Trophoblast cell (in vitro differentiated cells and primary cell): Measurements from ENCODE around the gene PTGER1.

Source experiments
- DNase-seq, 2 donors: peaks; one replicate each; pipeline ENCODE4 v3.0.0-alpha.2; 2016
- H2AFZ ChIP-seq: 2 replicates; pipeline ENCODE4 v1.6.1; 2013; ENCODE audit warnings: low read length, moderate library complexity, mild to moderate bottlenecking; ENCODE audit not compliant: insufficient read depth, poor library complexity
- H2AK5ac ChIP-seq: 2 replicates; pipeline ENCODE4 v1.6.1; 2013; ENCODE audit warnings: mild to moderate bottlenecking, low read length
- H2BK120ac ChIP-seq: 2 replicates; pipeline ENCODE4 v1.6.1; 2013; ENCODE audit warnings: low read length, mild to moderate bottlenecking, moderate library complexity; ENCODE audit not compliant: insufficient read depth, poor library complexity
- H2BK12ac ChIP-seq: 2 replicates; pipeline ENCODE4 v1.6.1; 2013; ENCODE audit warnings: mild to moderate bottlenecking, low read length, moderate library complexity
- H2BK5ac ChIP-seq: 2 replicates; pipeline ENCODE4 v1.6.1; 2013; ENCODE audit warnings: low read length, low read depth, moderate library complexity, mild to moderate bottlenecking; ENCODE audit not compliant: poor library complexity
- H3K14ac ChIP-seq: 2 replicates; pipeline ENCODE4 v1.6.1; 2013; ENCODE audit warnings: mild to moderate bottlenecking, low read length
- H3K18ac ChIP-seq: 2 replicates; pipeline ENCODE4 v1.6.1; 2013; ENCODE audit warnings: mild to moderate bottlenecking, low read length
- H3K23ac ChIP-seq: 2 replicates; pipeline ENCODE4 v1.6.1; 2013; ENCODE audit warnings: low read length
- H3K27ac ChIP-seq: 2 replicates; pipeline ENCODE4 v1.5.1; 2013; ENCODE audit warnings: low read depth, mild to moderate bottlenecking, inconsistent platforms, low read length, moderate library complexity
- H3K27me3 ChIP-seq: 2 replicates; pipeline ENCODE4 v1.6.1; 2013; ENCODE audit warnings: inconsistent platforms, mild to moderate bottlenecking, low read length, moderate library complexity; ENCODE audit not compliant: insufficient read depth
- H3K36me3 ChIP-seq, 2 experiments: 1 replicate in 1 of 2; 2 replicates in 1 of 2; pipeline ENCODE4 v1.6.1; 2013; ENCODE audit warnings: low read length in 2 of 2, mild to moderate bottlenecking in 2 of 2, moderate library complexity in 1 of 2; ENCODE audit not compliant: insufficient read depth in 2 of 2, control insufficient read depth in 1 of 2
- H3K4ac ChIP-seq: 2 replicates; pipeline ENCODE4 v1.6.1; 2013; ENCODE audit warnings: low read depth, mild to moderate bottlenecking, low read length, moderate library complexity
- H3K4me1 ChIP-seq, 2 experiments: 1 replicate in 1 of 2; 2 replicates in 1 of 2; pipeline ENCODE4 v1.6.1; 2013; ENCODE audit warnings: low read length in 2 of 2, mild to moderate bottlenecking in 2 of 2, moderate library complexity in 1 of 2; ENCODE audit not compliant: insufficient read depth in 2 of 2, control insufficient read depth in 1 of 2
- H3K4me2 ChIP-seq: 2 replicates; pipeline ENCODE4 v1.6.1; 2013; ENCODE audit warnings: inconsistent platforms, mild to moderate bottlenecking, low read length, moderate library complexity
- H3K4me3 ChIP-seq: 2 replicates; pipeline ENCODE4 v1.5.1; 2013; ENCODE audit warnings: mild to moderate bottlenecking, low read depth, low read length, inconsistent platforms
- H3K79me1 ChIP-seq: one replicate; pipeline ENCODE4 v1.6.1; 2013; ENCODE audit warnings: low read length
- H3K79me2 ChIP-seq: 2 replicates; pipeline ENCODE4 v1.6.1; 2013; ENCODE audit warnings: low read length, mild to moderate bottlenecking; ENCODE audit not compliant: control insufficient read depth, insufficient read depth, poor library complexity
- H3K9ac ChIP-seq: 2 replicates; pipeline ENCODE4 v1.6.1; 2013; ENCODE audit warnings: mild to moderate bottlenecking, low read length
- H3K9me3 ChIP-seq: 2 replicates; pipeline ENCODE4 v1.6.1; 2013; ENCODE audit warnings: low read depth, mild to moderate bottlenecking, control low read depth, inconsistent platforms, low read length; ENCODE audit not compliant: insufficient read depth
- H4K12ac ChIP-seq: 2 replicates; pipeline ENCODE4 v1.6.1; 2013; ENCODE audit warnings: low read depth, mild to moderate bottlenecking, low read length, moderate library complexity
- H4K8ac ChIP-seq: 2 replicates; pipeline ENCODE4 v1.6.1; 2013; ENCODE audit warnings: low read depth, mild to moderate bottlenecking, low read length, moderate library complexity
- H4K91ac ChIP-seq: one replicate; pipeline ENCODE4 v1.6.1; 2013; ENCODE audit warnings: low read depth, mild to moderate bottlenecking, low read length, moderate library complexity
- WGBS: extraction: QIAGEN DNeasy Blood & Tissue Kit; methylation state at CpG from one replicate; pipeline ENCODE4 v1.1.7; 2013; ENCODE audit warnings: missing lambda C conversion rate; ENCODE audit not compliant: insufficient read length, insufficient coverage; ENCODE audit errors: extremely low coverage; 5-methylcytosine and 5-hydroxymethylcytosine counted together

PTGER1 gene

DNA sequence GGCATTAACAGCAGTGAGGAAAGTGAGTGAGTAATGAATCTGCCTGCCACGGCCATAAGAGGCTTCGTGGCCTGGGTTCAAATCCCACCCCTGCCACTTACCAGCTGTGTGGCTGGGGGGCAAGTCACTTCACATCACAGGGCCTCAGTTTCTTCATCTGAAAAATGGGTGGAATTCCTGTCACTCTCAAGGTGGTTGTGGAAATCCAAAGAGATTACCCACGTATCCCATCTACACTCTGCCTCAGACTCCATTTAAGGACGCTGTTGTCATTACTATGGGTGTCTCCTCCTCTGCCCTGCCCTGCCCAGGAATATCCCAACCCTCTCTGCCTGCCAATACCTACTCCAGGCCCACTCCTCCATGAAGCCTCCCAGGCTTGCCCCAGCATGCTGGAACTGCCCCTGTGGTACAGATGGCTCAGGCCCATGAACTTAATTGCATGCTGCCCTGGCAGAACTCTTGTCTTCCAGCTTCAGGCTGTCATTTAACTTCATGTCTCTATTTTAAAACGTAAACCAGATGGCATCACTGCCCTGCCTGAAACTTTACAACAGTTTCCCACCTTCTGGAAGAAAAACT lies 17.7 kb upstream of the PTGER1 start:
- Histone ChIP-seq H4K91ac (no peak overlapping the region), H3K4me3 (no peak overlapping the region), H3K36me3 (peaks cover 24 to 29% of the 10 kb centered on the region in 2 experiments), H2BK120ac (no peak overlapping the region), H4K12ac (no peak overlapping the region), H3K4me1 (peaks cover 7 to 10% of the 10 kb centered on the region in 2 experiments), H3K23ac (no peak overlapping the region), H4K8ac (no peak overlapping the region), H3K9ac (no peak overlapping the region), H3K27ac (no peak overlapping the region), H2BK5ac (no peak overlapping the region), H2AFZ (no peak overlapping the region), H3K27me3 (no peaks in the 10 kb centered on the region), H2BK12ac (no peak overlapping the region), H3K79me1 (peaks cover 10% of the 10 kb centered on the region), H3K9me3 (peaks cover 2% of the 10 kb centered on the region), H3K14ac (no peak overlapping the region), H3K4me2 (no peak overlapping the region), H3K4ac (no peak overlapping the region), H2AK5ac (no peak overlapping the region), H3K79me2 (peaks cover 13% of the 10 kb centered on the region), H3K18ac (no peak overlapping the region)
- no CpG with 5 or more reads among the region's 5 CpGs for WGBS
- DNase-seq = no peak

DNA sequence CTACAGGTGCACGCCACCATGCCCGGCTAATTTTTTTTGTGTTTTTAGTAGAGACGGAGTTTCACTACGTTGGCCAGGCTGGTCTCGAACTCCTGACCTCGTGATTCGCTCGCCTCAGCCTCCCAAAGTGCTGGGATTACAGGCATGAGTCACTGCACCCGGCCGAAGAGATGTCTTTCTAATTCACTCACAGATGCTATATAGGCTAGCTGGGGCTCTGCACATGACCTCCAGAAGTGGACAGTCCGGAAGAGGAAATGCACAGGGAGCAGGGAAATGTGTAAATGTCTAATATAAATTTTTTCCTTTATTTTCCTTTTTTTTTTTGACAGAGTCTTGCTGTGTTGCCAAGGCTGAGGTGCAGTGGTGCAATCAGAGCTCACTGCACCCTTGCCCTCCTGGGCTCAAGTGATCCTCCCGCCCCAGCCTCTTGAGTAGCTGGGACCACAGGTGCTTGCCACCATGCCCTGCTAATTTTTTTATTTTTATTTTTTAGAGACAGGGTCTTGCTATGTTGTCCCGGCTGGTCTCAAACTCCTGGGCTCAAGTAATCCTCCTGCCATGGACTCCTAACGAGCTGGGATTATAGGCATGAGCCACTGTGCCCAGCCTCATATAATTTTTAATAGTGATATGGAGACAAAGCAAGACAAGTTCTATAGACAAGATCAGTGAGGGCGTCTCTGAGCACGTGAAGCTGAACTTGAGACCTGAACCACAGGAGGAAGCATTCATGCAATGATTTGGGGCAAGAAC lies 12.4 kb upstream of the PTGER1 start:
- no peak overlapping the region for H3K23ac ChIP-seq
- H2AFZ ChIP-seq = no peak overlapping the region
- H3K9me3 ChIP-seq = peaks cover 2% of the 10 kb centered on the region
- WGBS = no CpG with 5 or more reads among the region's 16 CpGs
- H3K79me1 ChIP-seq = no peaks in the 10 kb centered on the region
- H3K4me2 ChIP-seq = no peak overlapping the region
- no peak overlapping the region for H4K12ac ChIP-seq
- H3K4ac ChIP-seq = no peak overlapping the region
- H2BK120ac ChIP-seq = no peak overlapping the region
- no peak overlapping the region for H3K9ac ChIP-seq
- H4K91ac ChIP-seq = no peak overlapping the region
- H3K27me3 ChIP-seq = no peaks in the 10 kb centered on the region
- no peak overlapping the region for H3K27ac ChIP-seq
- H3K14ac ChIP-seq = no peak overlapping the region
- H2BK5ac ChIP-seq = no peak overlapping the region
- peaks cover 26 to 29% of the 10 kb centered on the region in 2 experiments for H3K36me3 ChIP-seq
- no peak overlapping the region for H3K18ac ChIP-seq
- no peak overlapping the region for H2AK5ac ChIP-seq
- no peak overlapping the region for H3K4me3 ChIP-seq
- no peaks in the 10 kb centered on the region for H3K4me1 ChIP-seq
- DNase-seq = no peak
- H4K8ac ChIP-seq = no peak overlapping the region
- H2BK12ac ChIP-seq = no peak overlapping the region
- H3K79me2 ChIP-seq = no peaks in the 10 kb centered on the region

DNA sequence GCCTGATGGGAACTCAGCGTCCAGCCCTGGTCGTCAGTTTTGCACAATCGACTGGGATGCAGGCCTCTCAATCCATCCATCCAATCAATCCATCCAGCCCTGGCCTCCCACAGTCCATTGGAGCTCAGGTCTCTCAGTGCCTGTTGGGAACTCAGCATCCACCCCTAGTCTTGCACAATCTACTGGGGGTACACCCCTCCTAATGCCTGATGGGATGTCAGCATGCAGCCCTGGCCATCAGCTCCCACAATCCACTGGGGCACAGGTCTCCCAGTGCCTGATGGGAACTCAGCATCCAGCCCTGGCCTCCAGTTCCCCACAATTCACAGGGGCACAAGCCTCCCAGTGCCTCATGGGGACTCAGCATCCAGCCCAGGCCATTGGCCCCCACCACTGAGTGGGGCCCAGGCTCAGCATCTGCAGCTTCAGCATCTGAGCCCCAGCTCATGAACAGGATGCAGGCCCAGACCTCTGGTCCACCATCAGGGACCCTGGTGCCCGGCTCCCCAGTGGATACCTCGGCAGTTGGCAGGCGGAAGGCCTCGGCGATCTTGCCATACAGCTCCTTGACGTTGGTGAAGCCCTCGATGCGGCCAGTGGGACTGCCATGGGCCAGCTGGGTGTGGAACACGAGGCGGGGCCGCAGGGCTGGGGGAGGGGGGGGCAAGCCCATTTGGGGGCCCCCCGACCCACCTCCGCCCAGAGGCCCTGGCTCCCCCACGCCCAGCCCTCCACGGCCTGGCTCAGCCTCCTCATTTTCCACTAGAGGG lies 7.2 kb upstream of the PTGER1 start:
- H2BK120ac ChIP-seq = no peak overlapping the region
- no peak for DNase-seq
- no peak overlapping the region for H2BK5ac ChIP-seq
- H4K8ac ChIP-seq = no peak overlapping the region
- H3K36me3 ChIP-seq = peaks cover 44 to 45% of the 10 kb centered on the region in 2 experiments
- no peak overlapping the region for H3K27ac ChIP-seq
- no peak overlapping the region for H4K12ac ChIP-seq
- H4K91ac ChIP-seq = no peak overlapping the region
- no peaks in the 10 kb centered on the region for H3K79me2 ChIP-seq
- WGBS = no CpG with 5 or more reads among the region's 18 CpGs
- H3K27me3 ChIP-seq = no peaks in the 10 kb centered on the region
- H3K9ac ChIP-seq = no peak overlapping the region
- no peak overlapping the region for H3K4me2 ChIP-seq
- no peaks in the 10 kb centered on the region for H3K79me1 ChIP-seq
- no peak overlapping the region for H3K4ac ChIP-seq
- no peak overlapping the region for H3K14ac ChIP-seq
- no peak overlapping the region for H3K4me3 ChIP-seq
- H3K9me3 ChIP-seq = no peaks in the 10 kb centered on the region
- H3K4me1 ChIP-seq = no peaks in the 10 kb centered on the region
- no peak overlapping the region for H2AK5ac ChIP-seq
- no peak overlapping the region for H2BK12ac ChIP-seq
- no peak overlapping the region for H3K18ac ChIP-seq
- no peak overlapping the region for H2AFZ ChIP-seq
- H3K23ac ChIP-seq = no peak overlapping the region

DNA sequence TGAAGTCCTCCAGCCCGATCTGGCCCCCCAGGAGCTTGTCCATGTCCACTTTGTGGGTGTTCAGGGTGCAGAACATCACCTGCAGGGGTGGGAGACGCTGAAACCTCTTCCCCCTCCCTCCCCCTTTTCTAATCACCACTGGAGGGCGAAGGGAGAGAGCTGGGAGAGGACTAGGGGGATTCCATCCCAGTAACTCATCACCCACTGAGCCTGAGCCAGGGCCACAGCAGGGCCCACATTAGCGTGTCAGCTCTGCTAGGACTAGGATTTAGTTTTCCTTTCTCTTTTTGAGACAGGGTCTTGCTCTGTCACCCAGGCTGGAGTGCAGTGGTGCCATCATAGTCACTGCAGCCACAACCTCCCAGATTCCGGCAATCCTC lies 5.5 kb upstream of the PTGER1 start:
- no peak overlapping the region for H3K9ac ChIP-seq
- H2BK120ac ChIP-seq = no peak overlapping the region
- no peaks in the 10 kb centered on the region for H3K79me1 ChIP-seq
- no peak overlapping the region for H3K23ac ChIP-seq
- no peak for DNase-seq
- H4K12ac ChIP-seq = no peak overlapping the region
- no peak overlapping the region for H2AFZ ChIP-seq
- H2BK5ac ChIP-seq = no peak overlapping the region
- H4K91ac ChIP-seq = no peak overlapping the region
- WGBS = no CpG with 5 or more reads among the region's 5 CpGs
- H3K4me2 ChIP-seq = no peak overlapping the region
- H3K79me2 ChIP-seq = no peaks in the 10 kb centered on the region
- H3K27me3 ChIP-seq = no peaks in the 10 kb centered on the region
- no peaks in the 10 kb centered on the region for H3K9me3 ChIP-seq
- no peak overlapping the region for H2BK12ac ChIP-seq
- H3K4me1 ChIP-seq = no peaks in the 10 kb centered on the region
- H3K18ac ChIP-seq = no peak overlapping the region
- H3K4me3 ChIP-seq = no peak overlapping the region
- peaks cover 42 to 47% of the 10 kb centered on the region in 2 experiments for H3K36me3 ChIP-seq
- H3K27ac ChIP-seq = no peak overlapping the region
- no peak overlapping the region for H4K8ac ChIP-seq
- H2AK5ac ChIP-seq = no peak overlapping the region
- no peak overlapping the region for H3K4ac ChIP-seq
- H3K14ac ChIP-seq = no peak overlapping the region
